ENCODE data around the gene TSEN54. TPM values are rescaled to one million over a fixed set of nuclear protein-coding genes. Genes with fewer than 3 reads are reported as not detected.

Gene TSEN54
- total RNA-seq, 1 donor from 2014 or later: 25.3 TPM

- H3K27me3 ChIP-seq (ENCODE audit: control insufficient read depth, insufficient read depth, low read length): no peaks in the 10 kb centered on the region
- FAIRE-seq (no peak), DNase-seq (ENCODE audit: low read depth) (no peak)
- TF ChIP-seq, protein P1, sequence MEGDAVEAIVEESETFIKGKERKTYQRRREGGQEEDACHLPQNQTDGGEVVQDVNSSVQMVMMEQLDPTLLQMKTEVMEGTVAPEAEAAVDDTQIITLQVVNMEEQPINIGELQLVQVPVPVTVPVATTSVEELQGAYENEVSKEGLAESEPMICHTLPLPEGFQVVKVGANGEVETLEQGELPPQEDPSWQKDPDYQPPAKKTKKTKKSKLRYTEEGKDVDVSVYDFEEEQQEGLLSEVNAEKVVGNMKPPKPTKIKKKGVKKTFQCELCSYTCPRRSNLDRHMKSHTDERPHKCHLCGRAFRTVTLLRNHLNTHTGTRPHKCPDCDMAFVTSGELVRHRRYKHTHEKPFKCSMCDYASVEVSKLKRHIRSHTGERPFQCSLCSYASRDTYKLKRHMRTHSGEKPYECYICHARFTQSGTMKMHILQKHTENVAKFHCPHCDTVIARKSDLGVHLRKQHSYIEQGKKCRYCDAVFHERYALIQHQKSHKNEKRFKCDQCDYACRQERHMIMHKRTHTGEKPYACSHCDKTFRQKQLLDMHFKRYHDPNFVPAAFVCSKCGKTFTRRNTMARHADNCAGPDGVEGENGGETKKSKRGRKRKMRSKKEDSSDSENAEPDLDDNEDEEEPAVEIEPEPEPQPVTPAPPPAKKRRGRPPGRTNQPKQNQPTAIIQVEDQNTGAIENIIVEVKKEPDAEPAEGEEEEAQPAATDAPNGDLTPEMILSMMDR (IDR thresholded peaks at IDR 0.05; ENCODE audit: insufficient read depth, low read length, severe bottlenecking): no peak
- no peak overlapping the region for H3K4me3 ChIP-seq (ENCODE audit: low read depth, low read length)
- H3K36me3 ChIP-seq (ENCODE audit: control insufficient read depth, insufficient read depth, low read length): peaks cover 1% of the 10 kb centered on the region
Measured at GRCh38 chr17:75544250-75544649, 27.9 kb downstream of the TSEN54 start.

DNA sequence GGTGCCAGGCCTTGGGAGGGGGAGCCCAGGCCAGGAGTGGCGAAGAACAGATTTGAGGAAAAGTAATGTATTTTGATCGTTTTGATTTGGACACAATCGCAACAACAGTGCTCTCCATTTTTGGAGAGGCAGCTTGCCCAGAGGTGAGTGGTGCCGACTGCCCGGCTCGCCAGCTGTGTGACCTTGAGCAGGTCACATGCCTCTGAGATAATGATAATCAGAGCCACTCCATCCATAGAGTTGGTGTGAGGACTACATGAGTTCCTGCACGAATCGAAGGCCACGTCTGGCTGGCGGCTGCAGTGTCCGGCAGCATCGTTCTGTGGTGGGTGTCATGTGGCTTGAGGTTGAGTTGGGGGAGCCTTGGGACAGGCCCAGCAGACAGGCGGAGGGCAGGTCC is 29.9 kb downstream of the TSEN54 start:
- no peak for FAIRE-seq
- DNase-seq (ENCODE audit: low read depth): no peak
- H3K36me3 ChIP-seq (ENCODE audit: control insufficient read depth, insufficient read depth, low read length): peaks cover 1% of the 10 kb centered on the region
- no peaks in the 10 kb centered on the region for H3K27me3 ChIP-seq (ENCODE audit: control insufficient read depth, insufficient read depth, low read length)
- TF ChIP-seq, protein P1 (IDR thresholded peaks at IDR 0.05; ENCODE audit: insufficient read depth, low read length, severe bottlenecking): no peak
- H3K4me3 ChIP-seq (ENCODE audit: low read depth, low read length): no peak overlapping the region

GRCh38 chr17:75547091-75547490 is 30.8 kb downstream of the TSEN54 start:
- no peak overlapping the region for H3K4me3 ChIP-seq (ENCODE audit: low read depth, low read length)
- TF ChIP-seq, protein P1 (IDR thresholded peaks at IDR 0.05; ENCODE audit: insufficient read depth, low read length, severe bottlenecking): no peak
- H3K27me3 ChIP-seq (ENCODE audit: control insufficient read depth, insufficient read depth, low read length): no peaks in the 10 kb centered on the region
- FAIRE-seq (peak; percentile 40), DNase-seq (ENCODE audit: low read depth) (no peak)
- H3K36me3 ChIP-seq (ENCODE audit: control insufficient read depth, insufficient read depth, low read length): peaks cover 1% of the 10 kb centered on the region

- H3K4me3 ChIP-seq (ENCODE audit: low read depth, low read length): no peak overlapping the region
- H3K36me3 ChIP-seq (ENCODE audit: control insufficient read depth, insufficient read depth, low read length): peaks cover 1% of the 10 kb centered on the region
- no peak for DNase-seq (ENCODE audit: low read depth)
- TF ChIP-seq, protein P1 (IDR thresholded peaks at IDR 0.05; ENCODE audit: insufficient read depth, low read length, severe bottlenecking): no peak
- FAIRE-seq: no peak
- no peaks in the 10 kb centered on the region for H3K27me3 ChIP-seq (ENCODE audit: control insufficient read depth, insufficient read depth, low read length)
Measured at GRCh38 chr17:75548813-75549212, 32.5 kb downstream of the TSEN54 start.

- TF ChIP-seq, protein P1 (IDR thresholded peaks at IDR 0.05; ENCODE audit: insufficient read depth, low read length, severe bottlenecking): no peak
- Histone ChIP-seq H3K27me3 (ENCODE audit: control insufficient read depth, insufficient read depth, low read length) (no peaks in the 10 kb centered on the region), H3K4me3 (ENCODE audit: low read depth, low read length) (no peak overlapping the region), H3K36me3 (ENCODE audit: control insufficient read depth, insufficient read depth, low read length) (no peaks in the 10 kb centered on the region)
- DNase-seq (ENCODE audit: low read depth): peak; percentile 42
- peak; percentile 7 for FAIRE-seq
Measured at GRCh38 chr17:75549246-75550138, 33.2 kb downstream of the TSEN54 start.
